Prostate gland (tissue), 2 donors: ENCODE data around the gene ZC3H13. TPM values are rescaled to one million over a fixed set of nuclear protein-coding genes. Genes with fewer than 3 reads are reported as not detected.

Experiments
- DNase-seq: peaks from one replicate; pipeline ENCODE4 v3.0.0-alpha.2; 2019; ENCODE audit warnings: low spot score
- H3K27ac ChIP-seq, 2 donors: fragments of 200-600 bp; sonication (generic); 2 replicates each; pipeline ENCODE4 v1.5.1; 2017 to 2019
- H3K27me3 ChIP-seq: fragments of 200-600 bp; sonication (generic); replicated peaks from 2 replicates; pipeline ENCODE4 v1.5.1; 2019; ENCODE audit not compliant: insufficient read depth
- H3K36me3 ChIP-seq, 2 donors: fragments of 200-600 bp; sonication (generic); 1 replicate in 1 of 2; 2 replicates in 1 of 2; pipeline versions ENCODE4 v1.5.1 to v1.8.1; 2017 to 2019
- H3K4me1 ChIP-seq: fragments of 200-600 bp; sonication (generic); replicated peaks from 2 replicates; pipeline ENCODE4 v1.5.1; 2019
- H3K4me3 ChIP-seq, 2 donors: fragments of 200-600 bp; sonication (generic); 2 replicates each; pipeline ENCODE4 v1.5.1; 2017 to 2019
- H3K9me3 ChIP-seq: fragments of 200-600 bp; sonication (generic); 2 replicates; pipeline ENCODE4 v1.5.1; 2017
- POLR2A ChIP-seq: fragments of 450-650 bp; IDR thresholded peaks from one replicate; pipeline ENCODE4 v1.6.1; 2016; ENCODE audit warnings: antibody characterized with exemption, mild to moderate bottlenecking
- POLR2AphosphoS5 ChIP-seq: sonication (generic); formaldehyde crosslinking; IDR thresholded peaks from one replicate; pipeline ENCODE4 v1.6.1; 2017; ENCODE audit warnings: antibody characterized with exemption
- WGBS: methylation state at CpG from one replicate; pipeline ENCODE4 v1.1.5; 2018; 5-methylcytosine and 5-hydroxymethylcytosine counted together
- intact Hi-C: fragments of 100-400 bp; cut with DNase I; formaldehyde crosslinking; loops from one replicate; pipeline ENCODE4 v1.14.2; 2022
- total RNA-seq, 2 donors: library from RNA; depleted of rRNA; stranded (reverse); fragments of >200 nt; gene quantifications; one replicate each; pipeline ENCODE4 v1.1.0, GENCODE V29; 2016
- TF ChIP-seq, protein P1 (sequence below), 4 experiments: fragments of 200-600 bp in 2 of 4; fragments of 450-650 bp in 2 of 4; sonication (generic) in 2 of 4; IDR thresholded peaks; 1 replicate in 3 of 4; 2 replicates in 1 of 4; pipeline ENCODE4 v1.5.1; 2016 to 2019; ENCODE audit warnings: antibody characterized with exemption in 4 of 4, mild to moderate bottlenecking in 2 of 4, moderate library complexity in 2 of 4

Gene ZC3H13
- total RNA-seq, 2 donors from 2014 or later: 24.4 to 26.9 TPM

DNA sequence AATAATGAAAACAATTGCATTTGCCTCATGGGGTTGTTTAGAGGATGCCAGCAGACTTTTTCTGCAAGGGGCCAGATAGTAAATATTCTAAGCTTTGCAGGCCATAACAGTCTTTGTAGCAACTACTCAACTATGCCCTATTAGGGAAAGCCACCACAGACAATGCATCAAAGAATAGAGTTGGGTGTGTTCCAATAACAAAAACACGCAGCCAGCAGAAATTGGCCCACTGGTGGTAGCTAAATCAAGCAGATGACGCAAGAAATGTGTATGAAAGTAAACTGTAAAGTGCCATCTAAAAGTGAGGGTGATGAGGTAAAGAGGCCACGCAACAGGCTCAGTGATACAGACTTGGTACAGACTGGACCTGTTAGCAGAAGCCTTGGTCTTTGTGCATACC lies 125.8 kb downstream of the ZC3H13 start:
- Histone ChIP-seq H3K27me3 (no peaks in the 10 kb centered on the region), H3K27ac (no peak overlapping the region), H3K4me1 (no peaks in the 10 kb centered on the region), H3K9me3 (no peaks in the 10 kb centered on the region), H3K4me3 (no peak overlapping the region), H3K36me3 (no peaks in the 10 kb centered on the region)
- TF ChIP-seq POLR2AphosphoS5 (no peak), POLR2A (no peak)
- TF ChIP-seq, protein P1, sequence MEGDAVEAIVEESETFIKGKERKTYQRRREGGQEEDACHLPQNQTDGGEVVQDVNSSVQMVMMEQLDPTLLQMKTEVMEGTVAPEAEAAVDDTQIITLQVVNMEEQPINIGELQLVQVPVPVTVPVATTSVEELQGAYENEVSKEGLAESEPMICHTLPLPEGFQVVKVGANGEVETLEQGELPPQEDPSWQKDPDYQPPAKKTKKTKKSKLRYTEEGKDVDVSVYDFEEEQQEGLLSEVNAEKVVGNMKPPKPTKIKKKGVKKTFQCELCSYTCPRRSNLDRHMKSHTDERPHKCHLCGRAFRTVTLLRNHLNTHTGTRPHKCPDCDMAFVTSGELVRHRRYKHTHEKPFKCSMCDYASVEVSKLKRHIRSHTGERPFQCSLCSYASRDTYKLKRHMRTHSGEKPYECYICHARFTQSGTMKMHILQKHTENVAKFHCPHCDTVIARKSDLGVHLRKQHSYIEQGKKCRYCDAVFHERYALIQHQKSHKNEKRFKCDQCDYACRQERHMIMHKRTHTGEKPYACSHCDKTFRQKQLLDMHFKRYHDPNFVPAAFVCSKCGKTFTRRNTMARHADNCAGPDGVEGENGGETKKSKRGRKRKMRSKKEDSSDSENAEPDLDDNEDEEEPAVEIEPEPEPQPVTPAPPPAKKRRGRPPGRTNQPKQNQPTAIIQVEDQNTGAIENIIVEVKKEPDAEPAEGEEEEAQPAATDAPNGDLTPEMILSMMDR (IDR thresholded peaks at IDR 0.05): no peak
- 55% methylated on average over 3 of the region's 3 CpGs for WGBS
- DNase-seq: no peak
- intact Hi-C loops: no loop called here

DNA sequence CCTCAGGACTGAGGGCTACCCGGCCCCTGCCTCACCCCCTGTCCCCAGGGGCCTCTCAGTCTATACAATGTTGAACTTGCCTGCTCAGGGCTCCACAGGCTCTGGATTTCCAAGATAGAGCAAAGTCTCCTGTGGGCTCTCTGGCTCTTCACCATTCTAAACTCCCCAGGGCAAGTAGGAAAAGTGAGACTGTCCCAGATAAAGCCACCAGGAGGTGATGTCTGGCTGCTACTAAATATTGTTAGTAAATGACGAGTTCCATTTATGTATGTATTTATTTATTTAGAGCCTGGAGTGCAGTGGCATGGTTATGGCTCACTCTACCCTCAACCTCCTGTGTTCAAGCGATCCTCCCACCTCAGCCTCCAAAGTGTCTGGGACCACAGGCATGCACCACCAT lies 127.4 kb downstream of the ZC3H13 start:
- intact Hi-C loops: no loop called here
- H3K9me3 ChIP-seq: no peaks in the 10 kb centered on the region
- 87% methylated on average over 3 of the region's 3 CpGs for WGBS
- no peaks in the 10 kb centered on the region for H3K4me1 ChIP-seq
- TF ChIP-seq, protein P1 (IDR thresholded peaks at IDR 0.05): peak in 1 of 4 experiments; percentile 14
- no peak for TF ChIP-seq POLR2AphosphoS5
- no peaks in the 10 kb centered on the region for H3K27me3 ChIP-seq
- DNase-seq: no peak
- no peaks in the 10 kb centered on the region for H3K36me3 ChIP-seq
- H3K4me3 ChIP-seq: no peak overlapping the region
- no peak overlapping the region for H3K27ac ChIP-seq

DNA sequence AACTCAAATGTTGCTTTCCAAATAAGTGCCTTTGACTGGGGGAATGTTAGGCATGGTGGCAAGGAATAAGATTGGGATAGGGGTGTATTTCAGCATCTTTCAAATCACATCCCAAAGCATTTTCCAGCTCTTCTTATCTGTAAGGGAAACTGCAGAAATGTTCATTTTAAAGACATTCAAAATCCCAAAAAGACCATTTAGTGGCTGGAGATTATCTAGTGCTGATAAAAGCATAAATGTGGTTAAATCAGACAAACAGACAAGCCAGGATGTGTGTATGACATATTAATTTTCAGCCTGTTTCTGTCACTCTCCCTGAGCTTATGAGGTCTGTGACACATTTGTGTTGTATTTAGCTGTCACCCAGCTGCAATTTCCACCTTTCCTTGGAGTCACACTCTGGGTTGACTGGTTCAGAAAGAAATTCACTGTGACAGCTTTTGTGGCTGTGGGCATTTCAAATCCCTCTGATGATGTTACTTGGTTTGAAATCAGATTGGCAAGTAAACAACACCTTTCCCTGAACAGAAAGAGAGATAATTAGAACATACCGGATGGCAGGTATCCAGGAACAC lies 131.3 kb downstream of the ZC3H13 start:
- intact Hi-C loops: no loop called here
- Histone ChIP-seq H3K27me3 (no peaks in the 10 kb centered on the region), H3K4me3 (no peak overlapping the region), H3K9me3 (no peaks in the 10 kb centered on the region), H3K27ac (no peak overlapping the region), H3K36me3 (no peaks in the 10 kb centered on the region), H3K4me1 (no peaks in the 10 kb centered on the region)
- TF ChIP-seq, protein P1 (IDR thresholded peaks at IDR 0.05): no peak
- TF ChIP-seq POLR2AphosphoS5 (no peak), POLR2A (no peak)
- no peak for DNase-seq
- 88% methylated on average over 1 of the region's 1 CpG for WGBS

DNA sequence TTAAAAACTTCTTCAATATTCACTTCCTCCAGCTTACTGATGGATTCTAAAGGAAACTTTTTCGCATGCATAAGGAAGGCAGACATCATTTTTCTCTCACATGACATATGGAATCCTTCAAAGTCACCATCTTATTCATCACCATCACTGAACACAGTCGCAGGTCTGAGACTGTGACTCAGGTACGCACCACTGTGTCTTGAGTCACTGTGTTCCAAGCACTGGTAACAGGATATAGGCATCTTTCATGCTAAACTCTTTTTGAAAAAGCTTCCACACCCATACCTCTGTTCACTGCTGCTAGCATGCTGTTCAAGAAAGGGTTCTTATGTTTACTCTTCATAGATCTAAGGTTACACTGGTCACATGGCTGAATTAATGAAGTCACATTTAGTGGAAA lies 133.9 kb downstream of the ZC3H13 start:
- intact Hi-C loops: no loop called here
- no peak for DNase-seq
- WGBS: 95% methylated on average over 3 of the region's 3 CpGs
- Histone ChIP-seq H3K4me3 (no peak overlapping the region), H3K27ac (no peak overlapping the region), H3K9me3 (no peaks in the 10 kb centered on the region), H3K27me3 (no peaks in the 10 kb centered on the region), H3K36me3 (no peaks in the 10 kb centered on the region), H3K4me1 (no peaks in the 10 kb centered on the region)
- TF ChIP-seq, protein P1 (IDR thresholded peaks at IDR 0.05): no peak

DNA sequence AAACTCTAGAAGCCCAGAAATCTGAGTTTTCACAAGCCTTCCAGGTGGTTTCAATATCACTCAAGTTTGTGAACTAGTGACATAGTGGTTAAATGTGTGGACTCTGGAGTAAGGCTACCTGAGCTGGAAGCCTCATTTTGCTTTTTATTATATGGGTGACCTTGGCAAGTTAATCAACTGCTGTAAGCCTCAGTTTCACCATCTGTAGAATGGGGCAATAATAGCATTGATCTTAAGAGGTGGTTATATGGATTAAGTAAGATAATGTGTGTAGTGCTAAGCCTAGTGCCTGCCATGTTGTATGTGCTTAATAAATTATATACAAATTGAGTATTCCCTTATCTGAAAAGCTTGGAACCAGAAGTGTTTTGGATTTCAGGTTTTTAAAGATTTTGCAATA lies 135.5 kb downstream of the ZC3H13 start:
- TF ChIP-seq, protein P1 (IDR thresholded peaks at IDR 0.05): no peak
- no peak for TF ChIP-seq POLR2AphosphoS5
- TF ChIP-seq POLR2A: no peak
- DNase-seq: no peak
- intact Hi-C loops: no loop called here

More for the DNA sequence above, 135.5 kb downstream of the ZC3H13 start:
- H3K9me3 ChIP-seq: no peaks in the 10 kb centered on the region
- H3K36me3 ChIP-seq: no peaks in the 10 kb centered on the region
- no peak overlapping the region for H3K4me3 ChIP-seq
- H3K4me1 ChIP-seq: no peaks in the 10 kb centered on the region
- no peak overlapping the region for H3K27ac ChIP-seq
- H3K27me3 ChIP-seq: no peaks in the 10 kb centered on the region
